Transverse colon (tissue), 4 donors: ENCODE results near the gene AKIRIN2.
A peak's percentile ranks its signal among the peaks of the same experiment; 100 is the strongest.

Experiments used
- CTCF ChIP-seq, 5 experiments: fragments of 200-600 bp in 3 of 5; fragments of 450-650 bp in 2 of 5; sonication (generic) in 3 of 5; IDR thresholded peaks; 1 replicate in 2 of 5; 2 replicates in 3 of 5; pipeline ENCODE4 v1.5.1; 2016 to 2017; ENCODE audit warnings: antibody characterized with exemption in 5 of 5, inconsistent platforms in 3 of 5, mild to moderate bottlenecking in 2 of 5, moderate library complexity in 1 of 5
- EP300 ChIP-seq: sonication (generic); formaldehyde crosslinking; IDR thresholded peaks from one replicate; pipeline ENCODE4 v1.6.1; 2017; ENCODE audit warnings: antibody characterized with exemption, low read depth
- POLR2A ChIP-seq: fragments of 450-650 bp; IDR thresholded peaks from one replicate; pipeline ENCODE4 v1.6.1; 2016; ENCODE audit warnings: antibody characterized with exemption, mild to moderate bottlenecking, moderate library complexity
- POLR2AphosphoS5 ChIP-seq, 3 donors: sonication (generic); formaldehyde crosslinking; IDR thresholded peaks; one replicate each; pipeline ENCODE4 v1.6.1; 2016; ENCODE audit warnings: antibody characterized with exemption in 3 of 3

GRCh38 chr6:87701676-87702588, at the start of gene AKIRIN2:
- TF ChIP-seq EP300 (no peak), POLR2A (peak; percentile 97), CTCF (IDR thresholded peaks at IDR 0.05) (no peak), POLR2AphosphoS5 (IDR thresholded peaks at IDR 0.05) (peak; percentile 97 to 99 (median 99))
